OCI-LY7 (cell line): Measurements from ENCODE around the gene CUBN. TPM values are rescaled to one million over a fixed set of nuclear protein-coding genes. Genes with fewer than 3 reads are reported as not detected.

Source experiments
- BruUV-seq: library from RNA; stranded (reverse); fragments of 400-500 nt; replicated peaks from 2 replicates; lab custom pipeline; 2021; lab: Mats Ljungman, UMichigan
- CTCF ChIA-PET: fragments of 300-600 bp; sonication (Branson Sonifier 250); formaldehyde crosslinking; loops from one replicate; lab custom pipeline; 2022; ENCODE audit warnings: antibody characterized with exemption; ENCODE audit not compliant: unreplicated experiment; lab: Charles Lee
- POLR2A ChIA-PET: fragments of 300-600 bp; sonication (Branson Sonifier 250); formaldehyde crosslinking; loops from one replicate; lab custom pipeline; 2022; ENCODE audit warnings: antibody characterized with exemption; lab: Charles Lee
- DNase-seq: peaks from one replicate; pipeline ENCODE4 v3.0.0-alpha.2; 2015; ENCODE audit warnings: low spot score
- H2AFZ ChIP-seq: fragments of 200-600 bp; sonication (generic), shearing (Covaris generic); 2 replicates; pipeline ENCODE4 v1.6.1; 2014; ENCODE audit warnings: mild to moderate bottlenecking, antibody characterized with exemption, low read length, moderate library complexity
- H3K27ac ChIP-seq: fragments of 200-600 bp; sonication (generic); 2 replicates; pipeline ENCODE4 v1.5.1; 2014; ENCODE audit warnings: mixed run types, low read depth, mild to moderate bottlenecking, moderate library complexity, low read length, inconsistent platforms; ENCODE audit not compliant: poor library complexity, severe bottlenecking
- H3K36me3 ChIP-seq: fragments of 200-600 bp; sonication (generic); 2 replicates; pipeline ENCODE4 v1.6.1; 2014; ENCODE audit warnings: mild to moderate bottlenecking, antibody characterized with exemption, low read length, moderate library complexity, mixed read lengths; ENCODE audit not compliant: insufficient read depth
- H3K4me1 ChIP-seq: fragments of 200-600 bp; sonication (generic); 2 replicates; pipeline ENCODE4 v1.5.1; 2014; ENCODE audit warnings: mild to moderate bottlenecking, low read length; ENCODE audit not compliant: insufficient read depth, poor library complexity, severe bottlenecking
- H3K4me2 ChIP-seq: fragments of 200-600 bp; sonication (generic); 2 replicates; pipeline ENCODE4 v1.6.1; 2014; ENCODE audit warnings: mild to moderate bottlenecking, low read length
- H3K4me3 ChIP-seq: fragments of 200-600 bp; sonication (generic); 2 replicates; pipeline ENCODE4 v1.5.1; 2014; ENCODE audit warnings: mild to moderate bottlenecking, low read depth, low read length; ENCODE audit not compliant: poor library complexity, severe bottlenecking
- H3K79me2 ChIP-seq: fragments of 200-600 bp; sonication (generic); 2 replicates; pipeline ENCODE4 v1.6.1; 2016; ENCODE audit warnings: low read depth, mild to moderate bottlenecking, low read length, moderate library complexity, mixed read lengths; ENCODE audit not compliant: insufficient read depth
- H3K9me2 ChIP-seq: fragments of 200-600 bp; sonication (generic); 2 replicates; pipeline ENCODE4 v1.6.1; 2016; ENCODE audit warnings: mild to moderate bottlenecking, low read length, mixed read lengths; ENCODE audit not compliant: insufficient read depth
- H3K9me3 ChIP-seq: fragments of 200-600 bp; sonication (generic); 2 replicates; pipeline ENCODE4 v1.6.1; 2014; ENCODE audit warnings: mild to moderate bottlenecking, mixed run types, low read length, mixed read lengths
- H4K20me1 ChIP-seq: fragments of 200-600 bp; sonication (generic); 2 replicates; pipeline ENCODE4 v1.6.1; 2014; ENCODE audit warnings: mild to moderate bottlenecking, antibody characterized with exemption, low read length, moderate library complexity, mixed read lengths; ENCODE audit not compliant: insufficient read depth
- EZH2phosphoT487 ChIP-seq: fragments of 200-600 bp; sonication (generic); IDR thresholded peaks from 2 replicates; pipeline ENCODE4 v1.6.1; 2018; ENCODE audit warnings: low read depth, borderline replicate concordance, mild to moderate bottlenecking, mixed run types, antibody characterized with exemption, low read length, moderate library complexity, mixed read lengths
- intact Hi-C: fragments of 100-400 bp; cut with micrococcal nuclease; formaldehyde crosslinking; loops from one replicate; pipeline ENCODE4 v1.10.0; 2022; ENCODE audit not compliant: unreplicated experiment
- total RNA-seq, 2 experiments: library from RNA; depleted of rRNA in 1 of 2; stranded (reverse); fragments of >200 nt in 1 of 2; shearing (Covaris generic) in 1 of 2; gene quantifications; 2 replicates each; pipeline ENCODE4 v1.2.3, GENCODE V29; 2014 to 2022
- TF ChIP-seq, protein P1 (sequence below): fragments of 200-600 bp; sonication (generic); conservative IDR thresholded peaks from 2 replicates; pipeline ENCODE4 v1.5.1; 2014; ENCODE audit warnings: mild to moderate bottlenecking, antibody characterized with exemption, low read length, moderate library complexity, mixed read lengths

The CUBN gene
- total RNA-seq, 2 experiments from 2014 or later: 0.13 to 0.25 TPM

DNA sequence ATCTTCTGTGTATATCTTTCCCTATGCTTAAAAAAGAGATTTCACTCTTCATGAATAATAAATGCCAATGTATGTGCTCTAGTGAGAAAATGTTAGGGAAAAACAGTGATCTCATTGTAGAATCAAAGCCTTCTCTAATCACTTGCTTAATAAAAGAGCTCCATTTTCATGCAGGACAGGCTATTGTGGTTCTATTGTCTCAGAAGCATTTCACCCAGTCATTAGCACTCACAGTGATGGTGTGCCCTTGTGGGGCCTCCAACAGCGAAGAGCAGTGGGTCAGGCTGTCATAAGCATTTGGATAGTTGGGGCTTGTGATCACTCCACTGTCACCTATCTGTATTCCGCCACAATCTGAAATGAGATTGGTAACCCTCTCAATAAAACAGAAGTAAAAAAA, 228.5 kb downstream of the CUBN start:
- Histone ChIP-seq H3K4me2 (no peak overlapping the region), H2AFZ (no peak overlapping the region), H4K20me1 (no peaks in the 10 kb centered on the region), H3K4me3 (no peak overlapping the region), H3K36me3 (no peaks in the 10 kb centered on the region), H3K79me2 (no peaks in the 10 kb centered on the region), H3K9me3 (no peaks in the 10 kb centered on the region), H3K27ac (no peak overlapping the region), H3K4me1 (no peaks in the 10 kb centered on the region), H3K9me2 (no peaks in the 10 kb centered on the region)
- CTCF ChIA-PET: no interaction called here
- TF ChIP-seq, protein P1, sequence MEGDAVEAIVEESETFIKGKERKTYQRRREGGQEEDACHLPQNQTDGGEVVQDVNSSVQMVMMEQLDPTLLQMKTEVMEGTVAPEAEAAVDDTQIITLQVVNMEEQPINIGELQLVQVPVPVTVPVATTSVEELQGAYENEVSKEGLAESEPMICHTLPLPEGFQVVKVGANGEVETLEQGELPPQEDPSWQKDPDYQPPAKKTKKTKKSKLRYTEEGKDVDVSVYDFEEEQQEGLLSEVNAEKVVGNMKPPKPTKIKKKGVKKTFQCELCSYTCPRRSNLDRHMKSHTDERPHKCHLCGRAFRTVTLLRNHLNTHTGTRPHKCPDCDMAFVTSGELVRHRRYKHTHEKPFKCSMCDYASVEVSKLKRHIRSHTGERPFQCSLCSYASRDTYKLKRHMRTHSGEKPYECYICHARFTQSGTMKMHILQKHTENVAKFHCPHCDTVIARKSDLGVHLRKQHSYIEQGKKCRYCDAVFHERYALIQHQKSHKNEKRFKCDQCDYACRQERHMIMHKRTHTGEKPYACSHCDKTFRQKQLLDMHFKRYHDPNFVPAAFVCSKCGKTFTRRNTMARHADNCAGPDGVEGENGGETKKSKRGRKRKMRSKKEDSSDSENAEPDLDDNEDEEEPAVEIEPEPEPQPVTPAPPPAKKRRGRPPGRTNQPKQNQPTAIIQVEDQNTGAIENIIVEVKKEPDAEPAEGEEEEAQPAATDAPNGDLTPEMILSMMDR: no peak
- TF ChIP-seq EZH2phosphoT487: no peak
- POLR2A ChIA-PET: interaction anchor here (1.0 kb wide), 1 partner anchor 46 kb away, joined by 5 read pairs; no protein-coding TSS in a partner anchor
- intact Hi-C loops: no loop called here
- no TSS peak for BruUV-seq
- DNase-seq: no peak

GRCh38 chr10:16896993-16897392, 232.6 kb downstream of the CUBN start:
- ChIA-PET POLR2A (no interaction called here), CTCF (no interaction called here)
- no TSS peak for BruUV-seq
- no peaks in the 10 kb centered on the region for H3K9me3 ChIP-seq
- intact Hi-C loops: no loop called here
- H3K9me2 ChIP-seq: no peaks in the 10 kb centered on the region
- H3K27ac ChIP-seq: no peak overlapping the region
- no peaks in the 10 kb centered on the region for H3K79me2 ChIP-seq
- DNase-seq: no peak
- H4K20me1 ChIP-seq: no peaks in the 10 kb centered on the region
- H2AFZ ChIP-seq: no peak overlapping the region
- H3K36me3 ChIP-seq: no peaks in the 10 kb centered on the region
- TF ChIP-seq, protein P1: no peak
- no peak for TF ChIP-seq EZH2phosphoT487
- no peaks in the 10 kb centered on the region for H3K4me1 ChIP-seq
- no peak overlapping the region for H3K4me2 ChIP-seq
- H3K4me3 ChIP-seq: no peak overlapping the region

GRCh38 chr10:16894821-16895220, 234.8 kb downstream of the CUBN start:
- no peak for TF ChIP-seq EZH2phosphoT487
- TF ChIP-seq, protein P1: no peak
- Histone ChIP-seq H3K4me2 (no peak overlapping the region), H3K9me3 (no peaks in the 10 kb centered on the region), H3K4me3 (no peak overlapping the region), H3K4me1 (no peaks in the 10 kb centered on the region), H3K9me2 (no peaks in the 10 kb centered on the region), H2AFZ (no peak overlapping the region), H3K79me2 (no peaks in the 10 kb centered on the region), H4K20me1 (no peaks in the 10 kb centered on the region), H3K27ac (no peak overlapping the region), H3K36me3 (no peaks in the 10 kb centered on the region)
- intact Hi-C loops: no loop called here
- no TSS peak for BruUV-seq
- DNase-seq: no peak
- POLR2A ChIA-PET: no interaction called here
- CTCF ChIA-PET: no interaction called here
